Measurements from ENCODE around the gene MBD6.

The MBD6 gene, protein sequence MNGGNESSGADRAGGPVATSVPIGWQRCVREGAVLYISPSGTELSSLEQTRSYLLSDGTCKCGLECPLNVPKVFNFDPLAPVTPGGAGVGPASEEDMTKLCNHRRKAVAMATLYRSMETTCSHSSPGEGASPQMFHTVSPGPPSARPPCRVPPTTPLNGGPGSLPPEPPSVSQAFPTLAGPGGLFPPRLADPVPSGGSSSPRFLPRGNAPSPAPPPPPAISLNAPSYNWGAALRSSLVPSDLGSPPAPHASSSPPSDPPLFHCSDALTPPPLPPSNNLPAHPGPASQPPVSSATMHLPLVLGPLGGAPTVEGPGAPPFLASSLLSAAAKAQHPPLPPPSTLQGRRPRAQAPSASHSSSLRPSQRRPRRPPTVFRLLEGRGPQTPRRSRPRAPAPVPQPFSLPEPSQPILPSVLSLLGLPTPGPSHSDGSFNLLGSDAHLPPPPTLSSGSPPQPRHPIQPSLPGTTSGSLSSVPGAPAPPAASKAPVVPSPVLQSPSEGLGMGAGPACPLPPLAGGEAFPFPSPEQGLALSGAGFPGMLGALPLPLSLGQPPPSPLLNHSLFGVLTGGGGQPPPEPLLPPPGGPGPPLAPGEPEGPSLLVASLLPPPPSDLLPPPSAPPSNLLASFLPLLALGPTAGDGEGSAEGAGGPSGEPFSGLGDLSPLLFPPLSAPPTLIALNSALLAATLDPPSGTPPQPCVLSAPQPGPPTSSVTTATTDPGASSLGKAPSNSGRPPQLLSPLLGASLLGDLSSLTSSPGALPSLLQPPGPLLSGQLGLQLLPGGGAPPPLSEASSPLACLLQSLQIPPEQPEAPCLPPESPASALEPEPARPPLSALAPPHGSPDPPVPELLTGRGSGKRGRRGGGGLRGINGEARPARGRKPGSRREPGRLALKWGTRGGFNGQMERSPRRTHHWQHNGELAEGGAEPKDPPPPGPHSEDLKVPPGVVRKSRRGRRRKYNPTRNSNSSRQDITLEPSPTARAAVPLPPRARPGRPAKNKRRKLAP

DNA sequence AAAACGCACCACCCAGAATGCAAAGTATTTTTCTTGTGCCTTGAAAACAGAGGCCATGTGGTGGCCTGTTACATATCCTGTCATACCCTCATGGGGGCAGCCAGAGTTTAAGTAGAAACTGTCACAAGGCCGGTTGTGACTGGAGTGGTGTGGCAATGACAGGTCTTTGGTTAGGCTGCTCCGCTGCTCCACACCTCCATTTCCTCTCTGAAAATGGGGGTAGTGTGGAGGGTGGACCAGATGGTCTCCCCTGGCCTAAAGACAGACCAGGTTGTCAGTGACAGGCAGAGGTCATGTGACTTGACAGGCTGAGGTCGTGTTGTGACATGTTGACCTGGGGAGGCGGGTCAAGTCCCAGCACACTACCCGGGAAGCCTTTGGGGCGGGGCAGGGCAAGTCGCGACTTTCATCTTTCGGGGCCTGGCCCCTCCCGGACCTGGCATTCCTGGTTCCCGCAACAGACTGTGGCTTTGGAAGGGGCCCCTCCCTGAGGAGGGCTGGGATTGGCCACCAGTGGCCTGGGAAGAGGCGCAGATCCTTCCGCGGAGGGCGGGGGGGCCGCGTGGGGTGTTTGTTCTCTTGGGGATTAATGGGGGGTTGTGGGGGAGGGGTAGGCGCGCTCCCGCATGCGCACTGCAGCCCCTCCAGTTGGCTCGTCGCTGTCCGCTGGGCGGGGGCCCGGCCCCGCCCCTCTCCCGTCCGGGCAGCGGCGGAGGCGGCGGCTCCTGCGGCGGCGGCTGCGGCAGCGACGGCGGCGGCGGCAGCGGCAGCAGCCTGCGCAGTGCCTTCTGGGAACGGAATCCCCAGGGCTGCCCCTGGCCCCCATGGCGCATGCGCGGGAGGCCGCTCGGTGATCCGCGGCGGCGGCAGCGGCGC, at the start of gene MBD6:
Gene MBD6, plus strand, starts transcription at position 814 of the 876 bp plus-strand sequence. CDS start 1,480 bp downstream, outside the sequence.
- in situ Hi-C loops (cut with MboI; ENCODE audit: low pct_unique_long_range_greater_than_20kb, low sequenced_read_pairs) = no loop called here
- peak; percentile 89 for DNase-seq

DNA sequence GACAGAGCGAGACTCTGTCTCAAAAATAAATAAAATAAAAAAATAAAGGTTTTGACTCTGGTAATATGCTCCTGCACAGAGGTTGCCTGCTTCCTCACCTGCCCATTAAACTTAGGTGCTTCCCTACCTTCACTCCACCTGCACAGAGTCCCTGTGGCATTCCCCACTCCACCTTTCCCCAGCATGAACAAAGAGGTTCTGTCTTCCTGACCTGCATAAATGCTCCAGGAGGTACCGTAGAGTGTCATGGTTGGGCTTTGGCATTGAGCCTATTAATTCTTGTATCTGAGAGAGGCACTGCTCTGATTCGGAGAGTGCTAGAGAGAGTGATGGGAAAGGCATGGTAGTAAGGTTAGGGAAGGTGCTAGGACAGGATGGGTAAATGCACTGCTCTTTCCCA, 49.2 kb upstream of the MBD6 start:
- in situ Hi-C loops (cut with MboI; ENCODE audit: low pct_unique_long_range_greater_than_20kb, low sequenced_read_pairs) = no loop called here
- DNase-seq = no peak

DNA sequence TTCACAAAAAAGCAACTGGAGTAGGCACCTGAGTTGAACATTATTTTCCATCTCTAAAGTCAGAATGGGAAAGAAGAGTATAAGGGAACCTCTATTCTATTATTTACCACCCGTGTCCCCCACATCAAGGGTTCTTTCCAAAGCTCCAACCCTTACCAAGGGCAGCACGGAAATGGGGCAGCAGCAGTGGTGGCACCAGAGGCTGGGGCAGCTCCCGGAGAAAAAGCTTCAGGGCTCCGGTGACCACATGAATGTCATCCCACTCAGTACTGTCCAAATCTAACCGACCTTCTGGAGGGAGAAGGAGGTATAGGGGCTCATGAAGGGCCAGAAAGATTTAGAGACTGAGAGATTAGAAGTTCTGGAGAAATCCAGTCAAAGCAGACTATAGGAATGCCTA, 48.7 kb upstream of the MBD6 start:
- in situ Hi-C loops (cut with MboI; ENCODE audit: low pct_unique_long_range_greater_than_20kb, low sequenced_read_pairs) = no loop called here
- no peak for DNase-seq

DNA sequence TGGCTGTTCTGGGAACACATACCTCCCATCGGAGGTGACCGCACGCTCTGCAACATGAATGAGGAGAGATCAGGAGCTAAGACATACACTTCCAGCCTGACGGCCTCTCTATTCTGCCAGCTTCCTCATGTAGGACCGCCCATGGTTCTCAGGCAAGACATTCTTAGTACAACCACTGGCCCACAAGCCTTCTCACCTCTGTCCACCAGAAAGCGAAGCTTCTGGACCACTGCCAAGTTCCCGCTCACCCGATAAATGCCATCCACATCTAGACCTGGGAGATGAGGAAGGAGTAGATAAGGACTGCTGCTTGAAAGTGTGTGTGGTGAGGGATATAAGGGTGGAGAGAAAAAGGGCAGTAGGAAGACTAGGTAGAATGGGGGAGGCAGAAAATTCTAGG, 48.2 kb upstream of the MBD6 start:
- DNase-seq = no peak
- in situ Hi-C loops (cut with MboI; ENCODE audit: low pct_unique_long_range_greater_than_20kb, low sequenced_read_pairs) = no loop called here

DNA sequence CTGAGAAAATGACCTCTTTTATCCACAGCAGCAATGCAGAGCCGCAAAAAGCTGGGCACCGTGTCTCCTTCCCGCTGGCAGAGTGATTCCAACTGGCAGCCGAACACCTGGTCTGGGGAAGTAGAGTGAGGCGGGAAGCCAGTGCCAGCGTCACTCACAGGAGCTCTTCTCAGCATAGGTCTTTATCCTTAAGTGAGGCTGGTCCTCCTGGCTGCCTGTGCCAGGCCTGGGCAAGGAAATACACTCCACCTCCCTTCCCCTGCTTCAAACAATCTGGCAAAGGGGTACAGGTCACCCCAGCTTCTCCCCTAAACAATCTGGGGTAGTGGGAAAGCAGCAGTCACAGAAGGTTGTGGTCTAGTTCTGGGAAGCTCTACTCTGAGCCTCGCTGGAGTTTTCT, 47.8 kb upstream of the MBD6 start:
- in situ Hi-C loops (cut with MboI; ENCODE audit: low pct_unique_long_range_greater_than_20kb, low sequenced_read_pairs) = no loop called here
- no peak for DNase-seq

DNA sequence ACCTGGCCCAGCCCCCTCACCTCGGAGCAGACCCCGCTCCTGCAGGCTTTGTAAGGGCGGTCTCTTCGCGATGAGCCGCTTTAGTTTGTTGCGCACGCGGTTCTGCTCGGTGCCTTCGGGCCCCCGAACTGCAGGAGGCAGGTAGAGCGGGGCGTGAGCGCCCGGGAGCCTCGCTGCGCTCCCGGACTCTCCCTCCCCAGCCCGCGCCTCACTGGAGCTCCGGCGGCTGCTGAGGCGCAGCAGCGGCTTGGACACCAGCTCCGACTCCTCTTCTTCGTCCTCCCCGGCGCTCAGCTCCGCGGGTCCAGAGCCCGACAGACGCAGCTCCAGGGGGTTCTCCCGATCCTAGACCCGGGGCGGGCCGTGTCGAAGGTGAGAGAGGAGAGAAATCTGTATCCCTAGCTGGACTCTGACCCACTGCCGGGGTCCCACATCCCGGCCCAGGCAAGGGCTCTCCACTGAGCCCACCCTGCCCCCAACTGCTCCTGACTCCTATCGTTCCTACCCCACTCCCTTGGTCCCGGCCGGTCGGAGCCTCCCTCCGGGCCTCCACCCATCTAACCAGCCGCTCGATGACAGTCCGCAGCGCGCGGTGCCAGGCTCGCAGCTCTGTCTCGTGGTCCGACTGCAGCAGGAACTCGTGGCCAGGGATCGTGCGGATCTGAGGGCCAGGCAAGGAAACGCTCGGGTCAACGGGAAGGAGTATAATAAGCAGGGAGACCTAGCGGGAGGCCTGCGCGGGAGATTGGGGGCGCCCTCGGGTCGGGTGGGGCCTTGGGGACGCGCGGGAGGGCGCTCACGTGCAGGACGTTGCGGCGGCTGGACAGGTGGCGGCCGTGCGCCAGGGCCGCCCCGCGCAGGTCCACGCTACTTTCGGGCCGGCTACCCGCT, 47.1 kb upstream of the MBD6 start:
- in situ Hi-C loops (cut with MboI; ENCODE audit: low pct_unique_long_range_greater_than_20kb, low sequenced_read_pairs) = no loop called here
- DNase-seq = no peak

DNA sequence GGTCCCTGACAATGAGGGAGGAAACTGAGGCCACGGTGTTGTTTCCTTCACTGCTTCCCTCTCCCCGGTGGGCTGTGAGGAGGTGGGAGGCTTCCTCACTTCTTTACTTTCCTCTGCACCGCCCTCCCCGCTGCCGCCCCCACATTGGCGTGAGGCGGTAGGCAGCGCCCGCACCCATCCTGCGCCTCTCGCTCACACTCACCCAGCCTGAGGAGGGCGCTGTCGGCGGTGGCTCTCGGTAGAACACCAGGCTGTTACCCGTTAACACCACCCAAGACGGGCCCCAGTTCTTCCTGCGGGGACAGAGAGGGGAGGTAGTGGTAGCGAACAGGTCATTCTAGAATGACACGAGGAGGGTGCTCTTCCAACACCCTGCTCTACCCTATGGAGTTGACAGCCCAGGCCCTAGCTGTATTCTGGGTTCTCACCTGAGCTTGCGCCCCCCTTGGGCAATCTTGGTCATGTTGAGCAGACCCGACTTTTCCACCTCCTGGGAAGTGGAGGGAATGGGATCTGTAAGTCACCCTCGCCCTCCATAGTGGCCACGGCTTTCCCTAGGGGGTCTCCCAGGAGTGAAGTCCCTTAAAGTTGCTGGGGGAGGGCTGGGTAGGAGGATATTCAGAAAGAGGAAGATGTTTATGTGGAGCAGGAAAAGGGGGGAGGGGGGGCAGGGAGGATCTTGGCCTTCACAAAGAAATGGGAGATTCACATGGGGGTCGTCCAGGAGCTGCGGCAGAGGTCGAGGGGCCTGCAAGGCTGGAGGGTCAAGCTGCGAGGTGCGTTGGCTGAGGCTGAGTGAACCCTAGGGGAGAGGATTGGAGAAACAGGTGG, 46.2 kb upstream of the MBD6 start:
- DNase-seq = peak; percentile 85
- in situ Hi-C loops (cut with MboI; ENCODE audit: low pct_unique_long_range_greater_than_20kb, low sequenced_read_pairs) = no loop called here

DNA sequence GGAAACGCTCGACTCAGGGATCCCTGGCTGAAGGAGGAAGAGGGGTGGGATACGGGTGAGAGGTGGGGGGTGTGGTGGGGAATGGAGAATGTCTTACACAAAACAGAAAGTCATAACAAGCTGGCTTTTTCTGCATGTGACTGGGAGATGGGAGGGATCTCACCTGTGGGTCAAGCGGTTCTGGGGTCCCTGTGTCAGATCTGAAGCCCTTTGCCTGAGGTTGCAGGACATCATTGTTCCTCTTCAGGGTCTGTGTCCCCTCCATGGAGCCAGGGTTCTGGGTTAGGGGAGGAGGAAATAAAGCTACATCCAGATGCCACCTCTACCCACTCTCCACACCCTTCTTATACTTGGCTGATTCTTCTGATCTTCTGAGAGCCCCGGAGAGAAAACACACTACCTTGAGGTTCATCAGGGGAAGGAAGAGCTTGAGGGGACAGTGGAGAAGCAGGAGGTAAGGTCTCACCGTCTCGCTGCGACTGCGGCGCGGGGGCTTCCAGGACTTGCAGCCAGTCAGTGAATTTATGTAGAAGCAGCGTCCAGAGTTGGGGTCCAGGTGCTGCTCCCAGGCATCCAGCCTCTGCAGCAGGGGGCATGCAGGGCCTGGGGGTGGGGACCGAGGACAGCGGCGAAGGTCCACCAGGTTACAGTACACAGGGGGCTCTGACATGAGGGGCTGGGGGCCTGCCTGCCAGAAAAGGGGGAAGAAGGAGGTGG, 45.5 kb upstream of the MBD6 start:
- in situ Hi-C loops (cut with MboI; ENCODE audit: low pct_unique_long_range_greater_than_20kb, low sequenced_read_pairs) = no loop called here
- DNase-seq = peak; percentile 23

DNA sequence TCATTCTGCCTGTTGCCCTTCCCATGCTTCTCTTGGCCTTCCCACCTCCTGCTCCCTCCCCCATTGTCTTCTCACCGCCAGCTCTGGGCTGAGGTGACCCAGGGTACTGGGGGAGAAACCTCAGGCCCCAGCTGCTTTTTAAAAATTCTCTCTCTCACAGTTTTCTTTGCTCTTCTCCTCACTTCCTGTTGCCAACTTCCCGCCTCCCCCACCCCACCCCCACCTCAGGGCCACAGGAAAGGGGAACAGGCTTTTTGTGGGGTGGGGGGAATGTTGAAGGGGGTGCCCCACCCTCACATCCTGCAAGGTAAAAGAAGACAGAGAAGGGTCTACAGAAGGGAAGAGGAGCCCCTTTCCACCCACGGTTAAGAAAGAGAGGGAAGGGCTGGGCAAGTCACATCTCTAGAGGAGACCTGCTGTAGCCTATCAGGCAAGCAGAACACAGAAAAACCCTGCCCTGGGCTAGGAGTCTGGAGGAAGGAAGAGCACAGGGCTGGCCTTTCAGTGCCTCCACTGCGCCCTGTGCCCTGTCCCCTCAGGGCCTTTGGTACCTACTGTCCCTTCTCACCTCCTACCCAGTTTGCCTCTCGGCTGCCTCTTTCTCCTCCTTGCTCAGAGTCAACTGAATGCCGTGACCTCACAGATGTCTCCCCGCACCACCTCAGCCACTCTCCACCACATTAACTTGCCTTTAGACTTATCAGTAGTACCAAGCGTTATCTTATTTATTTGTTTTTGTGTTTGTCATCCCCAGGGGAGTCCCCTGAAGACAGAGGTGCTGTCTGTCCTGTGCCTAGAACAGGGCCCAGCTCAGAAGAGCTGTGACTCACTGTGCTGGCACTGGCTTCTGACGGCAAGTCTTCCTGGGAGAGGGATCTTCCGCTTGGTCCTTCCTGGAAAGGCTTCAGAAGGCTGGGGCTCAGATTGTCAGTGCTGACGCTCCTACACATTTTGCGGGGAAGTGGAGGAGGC, 44.6 kb upstream of the MBD6 start:
- peak; percentile 70 for DNase-seq

DNA sequence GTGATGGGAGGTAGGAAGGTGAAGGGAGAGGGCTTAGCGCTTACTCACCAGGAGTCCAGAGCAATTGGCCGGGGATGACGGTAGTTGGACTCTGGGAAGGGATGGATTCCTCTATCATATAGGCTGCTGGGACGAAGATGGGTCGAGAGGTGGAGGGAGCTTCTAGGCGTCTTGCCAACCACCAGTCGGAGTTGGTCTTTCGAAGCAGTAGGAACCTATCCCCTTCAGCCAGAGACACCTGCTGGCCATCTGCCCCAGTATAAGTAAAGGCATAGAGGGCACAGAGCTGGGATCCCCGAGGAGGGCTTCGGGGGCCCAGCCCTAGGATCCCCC, 43.6 kb upstream of the MBD6 start:
- no peak for DNase-seq
- in situ Hi-C loops (cut with MboI; ENCODE audit: low pct_unique_long_range_greater_than_20kb, low sequenced_read_pairs) = no loop called here

More for the DNA sequence above, 44.6 kb upstream of the MBD6 start:
- in situ Hi-C loops (cut with MboI; ENCODE audit: low pct_unique_long_range_greater_than_20kb, low sequenced_read_pairs) = no loop called here

DNA sequence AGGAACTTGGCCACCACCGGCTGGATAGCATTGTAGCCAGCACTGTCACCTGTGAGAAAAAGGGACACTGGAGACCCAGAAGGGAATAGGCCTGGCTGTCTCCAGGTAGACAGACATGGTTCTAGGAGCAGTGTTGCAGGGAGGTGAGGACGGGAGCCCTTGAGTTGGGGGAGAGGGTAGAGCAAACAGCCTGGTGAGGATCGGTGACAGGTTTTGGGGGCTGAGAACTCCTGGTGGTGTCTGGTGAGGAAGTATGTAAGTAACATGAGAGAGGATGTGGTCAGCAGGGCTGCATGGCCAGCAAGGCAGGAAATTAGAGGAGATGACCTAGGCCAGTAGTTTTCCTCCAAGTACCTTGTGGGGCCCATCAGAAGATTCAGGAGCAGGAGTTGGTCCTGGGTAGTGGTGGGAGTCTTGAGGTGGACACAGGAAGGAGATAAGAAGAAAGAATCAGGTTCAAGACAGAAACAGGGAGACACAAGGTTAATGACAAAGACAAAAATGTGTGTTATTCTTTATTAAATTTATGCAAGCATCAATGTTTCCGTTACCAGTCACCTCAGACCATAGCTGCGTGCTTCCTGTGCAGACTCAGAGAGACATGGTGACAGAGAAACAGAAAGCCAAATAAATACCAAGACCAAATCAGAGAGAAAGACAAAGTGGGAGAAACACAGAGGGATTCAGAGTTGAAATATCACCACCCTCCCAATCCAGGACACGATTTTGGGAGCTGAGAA, 43.1 kb upstream of the MBD6 start, which contains the start of gene ARHGAP9:
Gene ARHGAP9, minus strand, starts transcription at position 491 of the 740 bp plus-strand sequence. Its CDS starts 460 bp downstream, at position 31.
- no peak for DNase-seq

DNA sequence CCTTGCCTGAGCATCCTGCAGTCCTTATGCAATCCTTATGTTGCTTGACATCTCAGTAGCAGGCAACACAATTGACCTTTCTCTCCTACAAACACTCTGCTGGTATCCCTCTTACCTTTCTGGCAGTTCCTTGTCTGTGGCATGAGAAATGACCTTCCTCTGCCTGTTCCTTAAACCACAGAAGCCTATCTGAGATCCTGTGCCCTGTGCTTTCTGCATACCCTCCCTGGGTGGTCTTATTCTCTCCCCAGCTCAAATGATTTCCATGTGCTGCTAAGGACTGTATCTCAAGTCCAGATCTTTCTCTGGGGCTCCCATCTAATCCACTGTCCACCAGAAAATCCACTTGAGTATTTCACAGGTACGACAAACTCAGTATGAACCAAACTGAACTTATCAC, 41.0 kb upstream of the MBD6 start:
- in situ Hi-C loops (cut with MboI; ENCODE audit: low pct_unique_long_range_greater_than_20kb, low sequenced_read_pairs) = no loop called here
- DNase-seq = no peak

More for the DNA sequence above, 43.1 kb upstream of the MBD6 start, which contains the start of gene ARHGAP9:
- in situ Hi-C loops (cut with MboI; ENCODE audit: low pct_unique_long_range_greater_than_20kb, low sequenced_read_pairs) = no loop called here

DNA sequence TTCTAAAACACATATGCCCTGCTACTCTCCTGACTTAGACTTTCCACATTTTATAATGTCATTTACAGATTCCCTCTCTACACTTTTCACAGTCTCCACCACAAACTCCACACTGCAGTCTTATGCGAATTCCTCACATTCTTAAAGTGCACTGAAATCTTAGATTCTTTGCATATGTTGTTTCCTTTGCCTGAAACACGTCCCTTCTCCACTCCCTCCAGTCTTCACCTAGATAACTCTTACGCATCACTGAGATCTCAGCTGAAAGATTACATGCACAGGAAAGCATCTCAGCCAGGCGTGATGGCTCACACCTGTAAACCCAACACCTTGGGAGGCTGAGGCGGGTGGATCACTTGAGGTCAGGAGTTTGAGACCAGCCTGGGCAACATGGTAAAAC, 39.2 kb upstream of the MBD6 start:
- DNase-seq = no peak

DNA sequence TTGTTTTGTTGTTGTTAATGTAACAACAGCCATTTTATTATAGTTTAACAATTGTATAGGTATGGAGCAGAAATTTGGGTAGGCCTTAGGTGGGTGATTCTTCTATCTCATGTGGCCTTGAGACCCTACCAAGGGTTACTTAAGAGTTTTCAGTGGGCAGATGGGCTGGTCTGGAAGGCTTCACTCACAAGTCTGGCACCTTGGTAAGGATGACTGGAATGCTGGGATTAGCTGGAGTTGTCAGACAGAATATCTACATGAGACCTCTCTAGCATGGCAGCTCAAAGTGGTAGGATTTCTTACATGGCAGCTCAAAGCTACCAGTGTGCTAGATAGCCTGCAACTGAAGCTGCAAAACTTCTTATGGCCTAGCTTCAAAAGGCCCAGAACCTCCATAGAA, 36.9 kb upstream of the MBD6 start:
- no peak for DNase-seq
- in situ Hi-C loops (cut with MboI; ENCODE audit: low pct_unique_long_range_greater_than_20kb, low sequenced_read_pairs) = no loop called here

More for the DNA sequence above, 39.2 kb upstream of the MBD6 start:
- in situ Hi-C loops (cut with MboI; ENCODE audit: low pct_unique_long_range_greater_than_20kb, low sequenced_read_pairs) = no loop called here

DNA sequence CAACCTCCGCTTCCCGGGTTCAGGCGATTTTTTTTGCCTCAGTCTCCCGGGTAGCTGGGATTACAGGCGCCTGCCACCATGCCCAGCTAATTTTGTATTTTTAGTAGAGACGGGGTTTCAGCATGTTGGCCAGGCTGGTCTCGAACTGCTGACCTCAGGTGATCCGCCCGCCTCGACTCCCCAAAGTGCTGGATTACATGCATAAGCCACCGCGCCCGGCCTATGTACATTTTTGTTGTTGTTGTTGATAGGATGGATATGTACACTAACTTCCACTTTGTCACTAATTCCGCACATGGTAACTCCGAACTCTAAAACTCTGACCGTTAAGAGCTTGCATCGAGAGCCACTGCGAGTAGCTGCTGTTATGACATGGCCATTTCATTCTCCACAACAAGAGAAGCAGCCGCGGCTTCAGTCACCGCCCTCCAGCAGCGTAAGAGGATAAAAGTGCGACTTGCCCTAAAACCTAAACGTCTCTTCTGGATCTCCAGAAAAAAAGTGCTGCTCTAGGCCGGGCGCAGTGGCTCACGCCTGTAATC, 35.5 kb upstream of the MBD6 start:
- in situ Hi-C loops (cut with MboI; ENCODE audit: low pct_unique_long_range_greater_than_20kb, low sequenced_read_pairs) = no loop called here
- DNase-seq = no peak

Measured in KBM-7 (cell line).